ENCODE measurements around the gene FIGN.

Gene FIGN

DNA sequence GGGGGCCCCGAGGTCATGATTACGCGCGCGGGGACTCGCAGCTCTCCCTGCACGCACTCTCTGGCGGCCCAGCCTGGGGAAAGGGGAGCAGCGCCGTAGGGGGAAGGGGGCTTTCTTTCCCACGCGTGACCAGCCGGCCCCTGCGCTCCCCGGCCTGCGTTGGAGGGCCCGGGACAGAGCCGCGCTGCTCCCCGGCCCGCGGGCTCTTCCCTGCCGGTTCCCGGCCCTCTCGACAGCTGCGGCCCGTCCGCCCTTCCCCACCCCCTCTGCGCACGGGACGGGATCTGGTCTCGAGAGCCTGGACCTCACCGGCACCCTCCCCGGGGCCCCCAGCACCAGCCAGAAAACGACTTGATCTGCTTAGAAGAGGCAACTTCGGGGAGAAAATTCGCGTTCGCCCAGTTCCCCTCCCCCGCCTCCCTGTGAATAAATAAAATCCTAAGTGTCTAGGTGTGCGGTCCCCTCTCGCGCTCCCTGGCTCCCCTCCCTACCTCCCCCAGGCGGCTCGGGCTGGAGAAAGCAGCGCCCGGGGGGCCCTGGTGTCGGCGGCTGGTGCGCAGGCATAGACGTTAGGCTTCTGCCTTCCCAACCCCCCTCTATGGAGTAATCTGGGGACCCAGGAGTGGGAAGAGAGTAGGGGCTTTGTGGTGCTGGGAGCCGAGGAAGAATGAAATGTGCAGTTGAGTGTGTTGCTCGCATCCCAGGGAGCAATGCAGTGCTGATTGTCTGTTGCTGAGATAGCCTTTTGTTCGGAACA lies 803 bp upstream of the FIGN start:
- no peak for DNase-seq (ENCODE audit: low read depth)

DNA sequence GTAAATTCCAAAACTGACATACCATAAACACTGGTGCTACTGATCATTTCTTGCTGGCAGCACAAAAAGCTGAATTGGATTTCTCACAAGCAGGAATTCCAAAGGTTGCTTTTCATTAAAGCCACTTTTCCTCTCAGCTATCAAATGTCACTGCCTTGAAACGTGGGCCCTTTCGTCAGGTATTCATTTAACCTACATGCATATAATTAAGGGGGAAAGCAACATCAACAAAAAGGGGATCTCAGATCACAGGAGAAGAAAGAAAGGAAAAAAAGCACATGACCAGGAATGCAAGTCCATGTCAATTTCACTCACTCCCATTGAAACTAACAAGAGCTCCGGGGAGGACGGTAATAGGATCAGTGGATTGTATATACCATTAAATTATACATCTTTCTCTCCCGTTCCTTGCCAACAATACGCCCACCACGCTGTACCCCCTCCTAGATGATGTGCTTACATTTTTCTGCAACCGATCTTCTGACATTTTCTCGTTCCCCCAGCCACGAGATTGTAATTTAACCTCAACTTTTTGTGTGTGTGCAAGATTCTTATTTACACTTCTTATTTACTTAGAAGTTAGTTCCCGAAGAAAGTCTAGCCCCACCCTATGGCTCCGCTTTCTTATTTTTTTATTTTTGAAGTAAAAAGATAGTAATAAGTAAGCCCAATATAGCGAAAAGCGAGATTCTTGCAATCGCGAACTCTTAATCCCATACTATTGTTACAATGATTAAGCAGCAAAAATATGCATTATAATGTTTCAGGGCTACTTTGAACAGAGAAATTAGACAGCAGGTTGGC lies 725 bp downstream of the FIGN start:
- no peak for DNase-seq (ENCODE audit: low read depth)

GRCh38 chr2:163734401-163734800 lies 1.4 kb downstream of the FIGN start:
- DNase-seq (ENCODE audit: low read depth): no peak

GRCh38 chr2:163733956-163734355 lies 1.9 kb downstream of the FIGN start:
- DNase-seq (ENCODE audit: low read depth): no peak

GRCh38 chr2:163733301-163733938 lies 2.4 kb downstream of the FIGN start:
- no peak for DNase-seq (ENCODE audit: low read depth)

GRCh38 chr2:163732727-163733126 lies 3.1 kb downstream of the FIGN start:
- no peak for DNase-seq (ENCODE audit: low read depth)

- no peak for DNase-seq (ENCODE audit: low read depth)
Measured at GRCh38 chr2:163731735-163732134, 4.1 kb downstream of the FIGN start.

DNA sequence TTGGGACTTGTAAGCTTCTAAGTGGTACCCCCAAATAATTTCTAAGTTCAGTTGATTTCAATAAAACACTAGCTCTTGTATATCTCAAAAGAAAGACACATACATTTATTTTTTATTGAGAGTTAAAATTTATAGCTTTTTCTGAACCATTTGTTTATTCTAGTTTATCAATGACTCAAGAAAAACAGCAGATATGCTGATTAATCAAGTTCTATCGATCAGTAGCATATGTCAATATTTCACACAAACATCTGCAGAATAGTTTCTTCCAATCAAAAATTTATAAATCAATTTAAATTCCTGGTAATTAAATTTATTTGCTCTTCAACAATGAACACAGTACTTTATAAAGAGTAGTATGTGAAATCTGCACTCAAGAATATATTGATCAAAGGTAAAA lies 5.3 kb downstream of the FIGN start:
- no peak for DNase-seq (ENCODE audit: low read depth)

GRCh38 chr2:163729636-163730273 lies 6.1 kb downstream of the FIGN start:
- no peak for DNase-seq (ENCODE audit: low read depth)

DNA sequence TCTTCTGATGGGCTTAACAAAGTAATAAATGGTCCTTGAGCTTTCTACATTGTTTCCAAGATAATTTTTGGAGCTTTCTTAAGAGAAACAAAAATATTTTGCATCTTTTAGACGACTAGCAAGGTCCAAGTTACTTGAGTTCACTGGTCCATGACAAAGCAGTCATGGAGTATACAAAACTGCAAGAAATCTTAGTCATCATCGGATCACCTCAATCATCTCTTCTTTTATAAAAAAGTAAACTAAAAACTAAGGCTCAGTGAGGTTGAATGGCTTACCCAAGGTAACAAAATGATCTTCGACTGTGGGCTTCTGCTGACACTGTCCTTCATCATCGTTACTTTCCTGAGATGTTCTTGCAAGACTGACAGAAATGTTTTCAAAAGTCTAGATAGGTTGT lies 11.9 kb downstream of the FIGN start:
- no peak for DNase-seq (ENCODE audit: low read depth)

DNA sequence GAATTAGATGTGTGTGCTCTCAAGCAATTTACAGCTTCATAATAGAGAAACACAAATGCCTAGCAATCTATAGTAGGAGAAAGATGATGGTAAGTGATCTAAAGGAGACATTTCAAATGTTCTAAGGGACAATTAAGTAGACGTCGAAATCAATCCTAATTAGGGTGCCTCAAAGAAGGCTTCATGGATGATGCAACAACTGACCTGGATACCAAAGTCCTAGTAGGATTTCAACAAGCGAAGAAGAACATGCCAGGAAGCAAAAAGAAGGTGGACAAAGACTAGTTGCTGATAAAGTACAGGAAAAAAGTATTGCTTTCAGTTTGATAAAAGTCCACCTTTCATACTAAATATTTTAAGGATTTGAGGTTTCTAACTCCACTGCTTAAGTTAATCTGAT lies 12.5 kb downstream of the FIGN start:
- no peak for DNase-seq (ENCODE audit: low read depth)

DNA sequence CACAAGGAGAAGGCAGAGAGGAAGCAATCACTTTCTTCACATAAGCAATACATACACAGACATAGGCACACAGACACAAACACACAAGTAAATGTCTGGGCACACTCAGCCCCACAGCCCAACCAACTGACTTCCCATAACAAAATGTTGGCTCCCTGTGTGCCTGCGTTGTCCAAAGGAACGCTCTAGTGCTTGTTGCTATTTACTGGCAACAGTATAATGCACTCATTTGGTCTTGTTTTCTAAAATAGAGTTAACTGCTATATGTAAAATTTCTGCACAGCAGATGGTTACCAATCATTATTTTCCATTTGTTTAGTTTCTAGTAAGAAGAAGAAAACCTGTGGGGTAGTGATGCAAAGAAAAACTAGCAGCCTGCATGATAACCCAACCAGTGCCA lies 16.5 kb downstream of the FIGN start:
- no peak for DNase-seq (ENCODE audit: low read depth)

GRCh38 chr2:163717993-163718680 lies 17.7 kb downstream of the FIGN start:
- no peak for DNase-seq (ENCODE audit: low read depth)

DNA sequence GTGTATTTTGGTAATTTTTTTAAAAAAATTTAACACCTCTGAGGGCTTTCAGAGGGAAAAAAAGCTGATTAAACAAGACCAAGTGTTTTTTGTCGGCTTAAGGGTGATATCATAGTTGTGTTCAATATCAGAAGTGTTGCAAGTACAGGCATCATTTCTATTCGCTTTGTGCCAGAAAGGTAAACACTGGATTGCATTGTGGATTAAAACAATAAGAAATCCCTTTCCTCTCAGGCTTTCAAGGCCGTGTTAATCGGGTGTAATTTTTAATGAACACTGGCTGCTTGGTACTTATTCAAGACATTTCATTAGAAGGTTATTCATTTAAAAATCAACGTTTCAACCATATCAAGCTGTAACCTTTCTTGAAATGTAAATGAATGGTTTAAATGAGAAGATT lies 18.3 kb downstream of the FIGN start:
- DNase-seq (ENCODE audit: low read depth): no peak

GRCh38 chr2:163716101-163716500 lies 19.7 kb downstream of the FIGN start:
- DNase-seq (ENCODE audit: low read depth): no peak

GRCh38 chr2:163715668-163716067 lies 20.1 kb downstream of the FIGN start:
- DNase-seq (ENCODE audit: low read depth): no peak

DNA sequence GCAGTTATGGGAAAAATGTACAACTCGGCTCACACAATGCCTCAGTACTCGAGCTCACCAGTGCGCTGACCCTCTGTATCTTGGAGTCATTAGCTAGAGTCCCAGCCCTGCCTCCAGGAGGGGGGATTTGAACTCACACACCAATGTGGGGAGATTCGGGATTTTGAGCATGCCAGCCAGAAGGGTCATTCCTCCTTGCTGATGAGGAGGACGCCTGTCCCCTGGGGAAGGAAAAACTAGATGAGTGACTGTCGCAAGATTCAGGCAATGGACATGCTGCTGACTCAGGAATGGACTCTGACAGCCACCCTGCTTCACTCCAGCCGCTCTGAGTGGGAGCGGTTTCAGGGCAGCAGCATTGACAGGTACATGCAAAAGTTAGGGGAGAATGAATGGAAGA lies 20.6 kb downstream of the FIGN start:
- no peak for DNase-seq (ENCODE audit: low read depth)

GRCh38 chr2:163713534-163714311 lies 22.1 kb downstream of the FIGN start:
- DNase-seq (ENCODE audit: low read depth): no peak

DNA sequence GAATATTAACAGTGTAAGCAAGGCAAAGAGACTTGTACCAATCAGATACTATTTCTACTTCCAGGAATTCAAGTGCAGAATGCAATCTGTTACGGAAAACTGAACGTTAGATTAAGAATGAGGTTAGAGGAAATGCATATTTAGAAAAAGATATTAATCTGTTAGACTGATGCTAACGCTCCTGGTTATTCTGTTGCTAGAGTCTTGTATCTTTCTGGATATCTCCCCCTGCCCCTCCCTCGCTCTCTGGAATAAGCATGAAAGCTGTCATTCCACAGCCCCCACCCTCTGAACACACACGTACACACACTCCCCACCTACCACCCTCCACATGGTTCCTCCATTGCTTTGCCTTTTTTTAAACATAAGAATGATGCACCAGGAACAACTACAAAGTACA lies 24.1 kb downstream of the FIGN start:
- DNase-seq (ENCODE audit: low read depth): no peak

DNA sequence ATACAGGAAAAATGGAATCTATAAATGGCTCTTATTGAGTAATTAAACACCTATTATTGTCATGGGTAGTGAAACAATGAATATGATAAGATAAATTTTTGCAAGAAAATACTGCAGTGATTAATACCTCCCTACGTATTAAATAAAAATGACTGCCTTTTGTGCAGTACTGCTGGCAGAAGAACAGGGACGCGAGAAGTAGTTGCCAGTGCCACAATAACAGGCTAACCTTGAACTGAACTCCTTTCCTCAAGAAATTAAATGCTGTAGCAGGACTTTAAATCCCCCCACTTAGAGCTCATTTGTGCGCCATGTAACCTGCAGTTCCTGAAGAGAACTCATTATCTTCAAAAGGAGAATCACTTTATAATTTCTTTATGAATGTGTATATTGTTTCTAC lies 24.6 kb downstream of the FIGN start:
- no peak for DNase-seq (ENCODE audit: low read depth)

DNA sequence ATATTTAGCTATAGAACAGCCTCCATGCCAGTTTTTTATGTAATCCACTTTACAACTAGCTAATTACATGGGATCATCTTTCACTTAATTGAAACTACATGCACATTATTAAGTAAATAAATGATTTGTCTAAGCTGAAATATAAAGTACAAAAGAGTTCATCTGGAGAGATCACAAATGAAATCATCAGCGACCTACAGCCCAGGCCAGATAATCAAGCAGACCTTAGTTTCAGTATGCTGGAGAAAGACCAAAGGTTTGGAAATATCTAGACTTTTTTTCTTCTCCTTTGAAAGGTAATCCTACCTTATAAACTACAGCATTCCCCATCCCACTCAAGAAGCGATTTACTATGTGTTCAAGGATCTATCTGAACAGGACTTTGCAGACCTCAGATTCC lies 26.5 kb downstream of the FIGN start:
- DNase-seq (ENCODE audit: low read depth): no peak
